Brain microvascular endothelial cell (primary cell): ENCODE data around the gene BAZ1A.

Experiments used
- DNase-seq: peaks from one replicate; pipeline ENCODE4 v3.0.0-alpha.2; 2020
- H3K27ac ChIP-seq: fragments of 250-450 bp; sonication (Bioruptor Pico); 2 replicates; pipeline ENCODE4 v1.5.1; 2020; ENCODE audit warnings: mild to moderate bottlenecking, moderate library complexity
- H3K27me3 ChIP-seq: fragments of 250-450 bp; sonication (Bioruptor Pico); replicated peaks from 2 replicates; pipeline ENCODE4 v1.5.1; 2020; ENCODE audit warnings: mild to moderate bottlenecking
- H3K36me3 ChIP-seq: fragments of 250-450 bp; sonication (Bioruptor Pico); replicated peaks from 2 replicates; pipeline ENCODE4 v1.5.1; 2020; ENCODE audit warnings: mild to moderate bottlenecking
- H3K4me3 ChIP-seq: 2 replicates; pipeline ENCODE4 v1.5.1; 2011; ENCODE audit warnings: low read depth, mild to moderate bottlenecking, control low read depth, low read length, moderate library complexity
- in situ Hi-C: cut with HindIII; loops from 2 replicates; pipeline ENCODE4 v1.10.0; 2017; ENCODE audit warnings: low sequenced_read_pairs, low pct_ligation_motif_present
- TF ChIP-seq, protein P1 (sequence below): IDR thresholded peaks from 2 replicates; pipeline ENCODE4 v1.5.1; 2011; ENCODE audit warnings: low read depth, mild to moderate bottlenecking, moderate library complexity, low read length, control low read depth, inconsistent platforms; ENCODE audit errors: missing control alignments

The BAZ1A gene

DNA sequence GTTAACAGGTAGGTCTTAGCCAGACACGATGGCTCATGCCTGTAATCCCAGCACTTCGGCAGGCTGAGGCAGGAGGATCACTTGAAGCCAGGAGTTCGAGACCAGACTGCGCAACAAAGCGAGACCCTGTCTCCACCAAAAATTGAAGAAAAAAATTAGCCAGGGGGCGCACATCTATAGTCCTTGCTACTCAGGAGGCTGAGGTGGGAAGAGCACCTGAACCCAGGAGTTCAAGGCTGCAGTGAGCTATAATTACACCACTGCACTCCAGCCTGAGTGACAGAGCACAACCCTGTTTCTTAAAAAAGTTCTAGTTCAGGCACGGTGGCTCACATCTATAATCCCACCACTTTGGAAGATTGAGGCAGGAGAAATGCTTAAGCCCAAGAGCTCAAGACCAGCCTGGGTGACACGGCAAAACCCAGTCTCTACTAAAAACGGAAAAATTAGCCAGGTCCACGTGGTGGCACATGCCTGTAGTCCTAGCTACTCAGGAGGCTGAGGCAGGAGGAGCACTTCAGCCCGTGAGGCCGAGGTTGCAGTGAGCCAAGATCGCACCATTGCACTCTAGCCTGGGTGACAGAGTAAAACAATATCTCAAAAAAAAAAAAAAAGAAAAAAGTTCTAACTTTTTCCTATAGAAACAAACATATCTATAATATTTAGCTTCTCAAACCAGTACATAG is 9.1 kb downstream of the BAZ1A start:
- no peak overlapping the region for H3K4me3 ChIP-seq
- in situ Hi-C loops = no loop called here
- no peak for DNase-seq
- no peak overlapping the region for H3K27ac ChIP-seq
- no peaks in the 10 kb centered on the region for H3K27me3 ChIP-seq
- TF ChIP-seq, protein P1, sequence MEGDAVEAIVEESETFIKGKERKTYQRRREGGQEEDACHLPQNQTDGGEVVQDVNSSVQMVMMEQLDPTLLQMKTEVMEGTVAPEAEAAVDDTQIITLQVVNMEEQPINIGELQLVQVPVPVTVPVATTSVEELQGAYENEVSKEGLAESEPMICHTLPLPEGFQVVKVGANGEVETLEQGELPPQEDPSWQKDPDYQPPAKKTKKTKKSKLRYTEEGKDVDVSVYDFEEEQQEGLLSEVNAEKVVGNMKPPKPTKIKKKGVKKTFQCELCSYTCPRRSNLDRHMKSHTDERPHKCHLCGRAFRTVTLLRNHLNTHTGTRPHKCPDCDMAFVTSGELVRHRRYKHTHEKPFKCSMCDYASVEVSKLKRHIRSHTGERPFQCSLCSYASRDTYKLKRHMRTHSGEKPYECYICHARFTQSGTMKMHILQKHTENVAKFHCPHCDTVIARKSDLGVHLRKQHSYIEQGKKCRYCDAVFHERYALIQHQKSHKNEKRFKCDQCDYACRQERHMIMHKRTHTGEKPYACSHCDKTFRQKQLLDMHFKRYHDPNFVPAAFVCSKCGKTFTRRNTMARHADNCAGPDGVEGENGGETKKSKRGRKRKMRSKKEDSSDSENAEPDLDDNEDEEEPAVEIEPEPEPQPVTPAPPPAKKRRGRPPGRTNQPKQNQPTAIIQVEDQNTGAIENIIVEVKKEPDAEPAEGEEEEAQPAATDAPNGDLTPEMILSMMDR = no peak
- peaks cover 7% of the 10 kb centered on the region for H3K36me3 ChIP-seq

DNA sequence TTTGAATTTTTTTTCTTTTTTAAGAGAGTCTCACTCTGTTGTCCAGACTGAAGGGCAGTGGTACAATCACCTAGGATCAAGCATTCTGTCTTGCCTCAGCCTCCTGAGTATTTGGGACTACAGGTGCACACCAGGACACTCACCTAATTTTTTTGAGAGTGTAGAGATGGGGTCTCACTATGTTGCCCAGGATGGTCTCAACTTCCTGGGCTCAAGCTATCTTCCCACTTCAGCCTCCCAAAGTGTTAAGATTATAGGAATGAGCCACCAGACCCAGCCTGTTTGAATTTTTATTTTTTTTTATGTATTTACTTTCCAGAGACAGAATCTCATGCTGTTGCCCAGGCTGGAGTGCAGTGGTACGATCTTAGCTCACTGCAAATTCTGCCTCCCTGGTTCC is 11.3 kb downstream of the BAZ1A start:
- Histone ChIP-seq H3K27me3 (no peaks in the 10 kb centered on the region), H3K36me3 (peaks cover 7% of the 10 kb centered on the region), H3K4me3 (no peak overlapping the region), H3K27ac (no peak overlapping the region)
- DNase-seq = no peak
- in situ Hi-C loops = no loop called here
- TF ChIP-seq, protein P1 = no peak

DNA sequence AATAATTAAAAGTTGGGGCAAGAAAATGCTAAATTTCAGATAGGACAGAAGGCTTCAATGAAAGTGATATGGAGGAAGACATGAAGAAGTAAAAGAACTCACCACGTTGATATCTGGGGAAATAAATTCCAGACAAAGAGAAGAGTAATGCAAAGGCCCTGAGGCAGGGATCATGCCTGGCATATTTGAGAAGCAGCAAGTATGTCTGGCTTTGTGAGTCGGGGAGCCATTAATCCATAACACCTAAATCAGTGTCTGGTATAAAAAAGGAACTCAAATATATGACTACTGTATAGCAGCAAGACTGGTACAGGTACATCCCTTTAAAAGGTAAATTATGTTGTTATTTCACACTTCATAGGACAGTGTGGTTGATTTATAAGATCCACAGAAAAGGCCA is 16.4 kb downstream of the BAZ1A start:
- Histone ChIP-seq H3K27me3 (no peaks in the 10 kb centered on the region), H3K4me3 (no peak overlapping the region), H3K27ac (no peak overlapping the region), H3K36me3 (peaks cover 4% of the 10 kb centered on the region)
- in situ Hi-C loops = no loop called here
- TF ChIP-seq, protein P1 = no peak
- no peak for DNase-seq

DNA sequence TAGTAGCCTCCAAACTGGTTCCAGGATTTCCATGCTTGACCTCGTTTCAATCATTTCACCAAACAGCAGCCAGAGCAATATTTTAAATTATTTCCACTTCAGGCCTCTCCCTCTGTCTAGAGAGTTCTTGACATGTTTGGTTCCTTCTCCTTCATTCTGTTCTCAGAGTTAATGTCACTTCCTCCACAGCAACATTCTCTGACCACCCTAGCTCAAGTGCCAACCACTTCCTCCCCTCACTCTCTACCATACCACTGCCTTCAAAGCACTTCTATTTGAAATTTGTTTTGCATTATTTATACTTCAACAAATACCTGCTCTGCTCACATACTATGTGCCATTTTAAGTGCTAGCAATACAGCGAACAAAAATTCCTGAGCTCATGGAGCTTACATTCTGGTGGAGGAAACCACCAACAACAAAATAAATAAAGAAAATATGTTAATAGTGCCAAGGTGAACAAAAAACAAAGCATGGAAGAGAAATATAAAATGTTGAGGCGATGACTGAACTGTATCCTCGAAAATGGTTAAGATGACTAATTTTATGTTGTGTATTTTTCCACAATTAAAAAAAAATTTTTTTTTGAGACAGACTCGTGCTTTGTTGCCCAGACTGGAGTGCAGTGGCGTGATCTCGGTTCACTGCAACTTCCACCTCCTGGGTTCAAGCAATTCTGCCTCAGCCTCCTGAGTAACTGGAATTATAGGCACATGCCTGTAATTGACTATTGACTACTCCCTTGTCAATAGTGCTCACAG is 17.3 kb downstream of the BAZ1A start:
- no peak for DNase-seq
- H3K36me3 ChIP-seq = peaks cover 12% of the 10 kb centered on the region
- H3K27me3 ChIP-seq = no peaks in the 10 kb centered on the region
- H3K27ac ChIP-seq = no peak overlapping the region
- no peak overlapping the region for H3K4me3 ChIP-seq
- TF ChIP-seq, protein P1 = no peak
- in situ Hi-C loops = no loop called here

DNA sequence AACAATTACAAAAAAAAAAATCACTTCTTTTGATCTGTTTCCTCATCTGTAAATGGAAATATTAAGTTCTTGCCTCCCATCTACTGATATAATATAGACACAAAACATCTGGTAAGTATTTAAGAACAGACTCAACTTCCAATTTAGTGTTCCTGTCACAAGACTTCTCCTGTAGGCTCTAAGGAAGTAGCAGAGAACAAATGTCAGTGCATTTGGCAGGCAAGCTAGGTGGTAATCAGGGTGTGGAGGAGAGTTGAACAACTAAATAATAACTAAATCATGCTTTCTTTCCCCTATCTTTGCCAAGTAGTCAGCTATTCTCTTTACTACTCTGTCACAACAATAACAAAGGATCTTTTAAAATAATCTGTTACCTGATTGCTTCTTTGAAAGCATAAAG is 22.1 kb downstream of the BAZ1A start:
- Histone ChIP-seq H3K36me3 (peaks cover 17% of the 10 kb centered on the region), H3K27me3 (no peaks in the 10 kb centered on the region), H3K27ac (no peak overlapping the region), H3K4me3 (no peak overlapping the region)
- TF ChIP-seq, protein P1 = no peak
- in situ Hi-C loops = no loop called here
- no peak for DNase-seq
